PC-9 (cell line): ENCODE data around the gene RASIP1.

Experiments used
- CTCF ChIP-seq: fragments of 200-600 bp; sonication (generic); conservative IDR thresholded peaks from 2 replicates; pipeline ENCODE4 v1.6.1; 2017; ENCODE audit warnings: mixed run types, antibody characterized with exemption, mild to moderate bottlenecking, moderate library complexity
- EZH2 ChIP-seq: fragments of 200-600 bp; sonication (generic); IDR thresholded peaks from 2 replicates; pipeline ENCODE4 v1.8.0; 2017; ENCODE audit warnings: antibody characterized with exemption, low read depth

- TF ChIP-seq CTCF = no peak
- no peak for TF ChIP-seq EZH2
These were observed 36.7 kb upstream of the RASIP1 start for GRCh38 chr19:48777139-48777538.
